Measurements from ENCODE around the gene SPACA1. TPM values are rescaled to one million over a fixed set of nuclear protein-coding genes. Genes with fewer than 3 reads are reported as not detected.

Gene SPACA1
- total and polyA plus RNA-seq, 9 of the 15 experiments (the other 6 are each of a cell fraction or from before 2014, with no cell fraction given) = not detected

DNA sequence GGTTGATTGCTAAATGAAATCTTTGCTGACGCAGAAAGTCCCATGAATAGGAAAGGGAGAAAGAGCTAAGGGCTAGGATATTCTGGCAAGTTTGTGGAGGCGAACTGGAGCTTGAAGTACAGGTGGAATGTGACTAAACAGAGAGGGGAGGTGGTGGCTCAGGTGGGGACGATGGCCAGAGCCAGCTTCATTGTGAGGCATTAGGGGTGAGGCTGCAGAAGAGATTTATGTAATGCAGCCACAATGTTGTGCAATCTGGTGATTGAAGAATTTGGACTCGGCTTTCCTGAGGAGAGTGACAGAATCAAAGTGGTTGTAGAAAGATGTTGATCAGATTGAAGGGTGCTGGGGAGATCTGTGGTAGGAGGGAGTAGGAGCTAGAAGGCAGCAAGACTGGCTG is 42.9 kb upstream of the SPACA1 start:
- Histone ChIP-seq H3K9me3 (replicated peaks; ENCODE audit: control insufficient read depth, insufficient read depth, low read depth, low read length) (no peaks in the 10 kb centered on the region), H3K27ac (ENCODE audit: extremely low read depth, low read depth, low read length) (no peak overlapping the region), H3K79me2 (ENCODE audit: control insufficient read depth, insufficient read depth, low read length) (no peaks in the 10 kb centered on the region), H4K20me1 (replicated peaks; ENCODE audit: control insufficient read depth, insufficient read depth, low read length) (no peaks in the 10 kb centered on the region), H3K4me1 (replicated peaks in 1 of 2; ENCODE audit: control insufficient read depth in 2 of 2, insufficient read depth in 2 of 2, low read length in 2 of 2) (no peaks in the 10 kb centered on the region), H3K4me3 (no peak overlapping the region), H3K9me1 (ENCODE audit: control insufficient read depth, insufficient read depth, low read length) (no peaks in the 10 kb centered on the region), H3K27me3 (ENCODE audit: control insufficient read depth in 2 of 2, insufficient read depth in 2 of 2, low read length in 2 of 2) (peaks cover 0 to 2% of the 10 kb centered on the region in 2 experiments; a peak in 1 of 5 replicates), H3K9ac (ENCODE audit: insufficient read depth in 1 of 2, low read depth in 2 of 2, low read length in 2 of 2) (no peak overlapping the region), H2AFZ (ENCODE audit: low read depth, low read length) (no peak overlapping the region), H3K36me3 (ENCODE audit: control insufficient read depth, insufficient read depth, low read length) (no peaks in the 10 kb centered on the region), H3K4me2 (ENCODE audit: insufficient read depth, low read length) (no peak overlapping the region)
- ATAC-seq (no peak), DNase-seq (ENCODE audit: extremely low read depth in 1 of 4, low spot score in 3 of 4) (no peak), FAIRE-seq (no peak)
- POLR2A ChIA-PET = interaction anchor here (0.7 kb wide), 1 partner anchor 27 kb away, joined by 3 read pairs; no protein-coding TSS in a partner anchor
- no peak for TF ChIP-seq EZH2 (IDR thresholded peaks at IDR 0.05; ENCODE audit: borderline replicate concordance, low read depth, low read length)
- TF ChIP-seq SRSF3 (IDR thresholded peaks at IDR 0.05; ENCODE audit: insufficient read depth, low read length) = no peak
- TF ChIP-seq CEBPB (tag; IDR thresholded peaks at IDR 0.05) = peak; percentile 60
- CTCF ChIA-PET (ENCODE audit: low intra/inter-chr PET ratio) = no interaction called here
- WGBS (ENCODE audit: insufficient coverage, low coverage, missing lambda C conversion rate) = 0% methylated on average over 4 of the region's 4 CpGs
- in situ Hi-C loops (cut with MboI) (no loop called here), intact Hi-C loops (cut with micrococcal nuclease) (no loop called here)
- BruUV-seq (replicated peaks) = no TSS peak

GRCh38 chr6:88006557-88006956 is 41.1 kb upstream of the SPACA1 start:
- no peaks in the 10 kb centered on the region for H3K9me1 ChIP-seq (ENCODE audit: control insufficient read depth, insufficient read depth, low read length)
- ATAC-seq (no peak), FAIRE-seq (no peak), DNase-seq (ENCODE audit: extremely low read depth in 1 of 4, low spot score in 3 of 4) (peak in 1 of 4 experiments; percentile 4)
- no peak overlapping the region for H2AFZ ChIP-seq (ENCODE audit: low read depth, low read length)
- no peaks in the 10 kb centered on the region for H3K4me1 ChIP-seq (replicated peaks in 1 of 2; ENCODE audit: control insufficient read depth in 2 of 2, insufficient read depth in 2 of 2, low read length in 2 of 2)
- in situ Hi-C loops (cut with MboI) (no loop called here), intact Hi-C loops (cut with micrococcal nuclease) (no loop called here)
- H3K9ac ChIP-seq (ENCODE audit: insufficient read depth in 1 of 2, low read depth in 2 of 2, low read length in 2 of 2) = no peak overlapping the region
- BruUV-seq (replicated peaks) = no TSS peak
- H3K9me3 ChIP-seq (replicated peaks; ENCODE audit: control insufficient read depth, insufficient read depth, low read depth, low read length) = no peaks in the 10 kb centered on the region
- no peaks in the 10 kb centered on the region for H4K20me1 ChIP-seq (replicated peaks; ENCODE audit: control insufficient read depth, insufficient read depth, low read length)
- no peak overlapping the region for H3K4me3 ChIP-seq
- no peaks in the 10 kb centered on the region for H3K79me2 ChIP-seq (ENCODE audit: control insufficient read depth, insufficient read depth, low read length)
- H3K27ac ChIP-seq (ENCODE audit: extremely low read depth, low read depth, low read length) = no peak overlapping the region
- H3K36me3 ChIP-seq (ENCODE audit: control insufficient read depth, insufficient read depth, low read length) = no peaks in the 10 kb centered on the region
- WGBS (ENCODE audit: insufficient coverage, low coverage, missing lambda C conversion rate) = under 1% methylated on average over 11 of the region's 12 CpGs
- peaks cover 0 to 2% of the 10 kb centered on the region in 2 experiments; a peak in 1 of 5 replicates for H3K27me3 ChIP-seq (ENCODE audit: control insufficient read depth in 2 of 2, insufficient read depth in 2 of 2, low read length in 2 of 2)
- CTCF ChIA-PET (ENCODE audit: low intra/inter-chr PET ratio) = no interaction called here
- no peak overlapping the region for H3K4me2 ChIP-seq (ENCODE audit: insufficient read depth, low read length)
- POLR2A ChIA-PET = interaction anchor here (1.0 kb wide), 1 partner anchor 8 kb away, joined by 3 read pairs; no protein-coding TSS in a partner anchor
- TF ChIP-seq SFPQ (IDR thresholded peaks at IDR 0.05; ENCODE audit: low read depth, low read length) = no peak
- no peak for TF ChIP-seq TAL1 (IDR thresholded peaks at IDR 0.05)
- TF ChIP-seq KLF6 (CRISPR knock-in tag; IDR thresholded peaks at IDR 0.05; ENCODE audit: borderline replicate concordance) = no peak
- no peak for TF ChIP-seq NFIX (CRISPR knock-in tag; IDR thresholded peaks at IDR 0.05; ENCODE audit: low read depth)
- no peak for TF ChIP-seq ZNF184 (CRISPR knock-in tag; IDR thresholded peaks at IDR 0.05)
- TF ChIP-seq ETS1 (conservative IDR thresholded peaks at IDR 0.05; ENCODE audit: control insufficient read depth, low read depth, low read length) = no peak
- TF ChIP-seq TAF9B (IDR thresholded peaks at IDR 0.05; ENCODE audit: partially characterized antibody) = no peak
- TF ChIP-seq HIVEP1 (CRISPR knock-in tag; IDR thresholded peaks at IDR 0.05) = no peak
- TF ChIP-seq MEF2D (tag; conservative IDR thresholded peaks at IDR 0.05; ENCODE audit: low read depth) = no peak
- peak; percentile 77 for TF ChIP-seq MEIS2 (IDR thresholded peaks at IDR 0.05; ENCODE audit: partially characterized antibody)

Measured in K562 (cell line).